Lower leg skin (tissue), 4 donors: ENCODE data around the gene HRH3. TPM values are rescaled to one million over a fixed set of nuclear protein-coding genes. Genes with fewer than 3 reads are reported as not detected.

Source experiments
- DNase-seq, 2 donors: peaks; one replicate each; pipeline ENCODE4 v3.0.0-alpha.2; 2019; ENCODE audit warnings: low spot score in 2 of 2
- H3K4me3 ChIP-seq: fragments of 200-600 bp; sonication (generic); 2 replicates; pipeline ENCODE4 v1.5.1; 2017; ENCODE audit warnings: mild to moderate bottlenecking, low read depth; ENCODE audit not compliant: poor library complexity, severe bottlenecking
- POLR2A ChIP-seq, 2 donors: fragments of 450-650 bp; IDR thresholded peaks; one replicate each; pipeline ENCODE4 v1.6.1; 2016 to 2017; ENCODE audit warnings: antibody characterized with exemption in 2 of 2, mild to moderate bottlenecking in 1 of 2, moderate library complexity in 1 of 2
- WGBS, 2 donors: methylation state at CpG; one replicate each; pipeline ENCODE4 v1.1.5; 2018; 5-methylcytosine and 5-hydroxymethylcytosine counted together
- intact Hi-C: fragments of 100-400 bp; cut with DNase I; formaldehyde crosslinking; loops from one replicate; pipeline ENCODE4 v1.15.0; 2023; ENCODE audit warnings: low total_unique reads
- total RNA-seq, 4 donors: library from RNA; depleted of rRNA; stranded (reverse); fragments of >200 nt; gene quantifications; one replicate each; pipeline ENCODE4 v1.1.0, GENCODE V29; 2016
- TF ChIP-seq, protein P1 (sequence below), 3 donors: fragments of 450-650 bp; IDR thresholded peaks; one replicate each; pipeline ENCODE4 v1.5.1; 2016; ENCODE audit warnings: antibody characterized with exemption in 3 of 3, mild to moderate bottlenecking in 3 of 3, moderate library complexity in 2 of 3

HRH3 gene
- total RNA-seq, 4 donors from 2014 or later: not detected

DNA sequence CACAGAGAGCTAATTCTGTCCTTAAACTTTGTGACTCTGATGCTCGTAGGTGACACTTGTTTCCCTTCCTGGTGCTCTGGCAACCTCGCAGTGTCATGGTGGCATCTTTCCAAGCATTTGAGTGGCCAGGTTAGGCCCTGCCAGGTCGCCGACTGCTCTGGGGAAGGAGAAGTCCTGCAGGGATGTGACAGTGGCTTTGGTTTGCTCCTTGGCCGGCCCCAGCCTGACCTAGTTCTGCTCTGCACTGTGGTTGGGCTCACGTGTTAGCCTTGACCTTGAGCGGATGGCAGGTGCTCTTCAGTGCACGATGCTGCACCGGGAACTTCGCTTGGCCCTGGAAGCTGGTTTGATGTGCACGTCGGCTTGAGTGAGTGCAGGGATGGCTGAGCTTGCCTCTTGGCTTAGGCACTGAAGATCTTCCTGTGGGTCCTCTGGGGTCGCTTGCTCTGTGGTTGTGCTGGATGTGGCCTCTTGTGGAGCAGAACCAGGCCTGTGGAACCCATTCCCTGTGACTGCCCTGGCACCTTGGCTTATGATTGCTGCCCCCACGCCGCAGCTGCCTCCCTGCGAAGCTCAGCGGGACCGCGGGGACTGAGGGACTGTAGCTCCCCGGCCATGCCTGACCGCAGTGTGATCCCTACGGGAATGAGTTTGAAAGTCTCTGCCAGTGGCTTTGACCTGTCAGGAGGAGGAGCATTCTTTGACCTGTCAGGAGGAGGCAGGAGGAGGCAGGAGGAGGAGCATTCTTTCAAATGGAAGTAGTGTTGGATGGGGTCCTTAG is 27.0 kb upstream of the HRH3 start:
- DNase-seq: no peak
- intact Hi-C loops: no loop called here
- 69 to 73% methylated on average over 15 to 17 of the region's 22 CpGs for WGBS, 2 donors
- no peak overlapping the region for H3K4me3 ChIP-seq
- TF ChIP-seq, protein P1, sequence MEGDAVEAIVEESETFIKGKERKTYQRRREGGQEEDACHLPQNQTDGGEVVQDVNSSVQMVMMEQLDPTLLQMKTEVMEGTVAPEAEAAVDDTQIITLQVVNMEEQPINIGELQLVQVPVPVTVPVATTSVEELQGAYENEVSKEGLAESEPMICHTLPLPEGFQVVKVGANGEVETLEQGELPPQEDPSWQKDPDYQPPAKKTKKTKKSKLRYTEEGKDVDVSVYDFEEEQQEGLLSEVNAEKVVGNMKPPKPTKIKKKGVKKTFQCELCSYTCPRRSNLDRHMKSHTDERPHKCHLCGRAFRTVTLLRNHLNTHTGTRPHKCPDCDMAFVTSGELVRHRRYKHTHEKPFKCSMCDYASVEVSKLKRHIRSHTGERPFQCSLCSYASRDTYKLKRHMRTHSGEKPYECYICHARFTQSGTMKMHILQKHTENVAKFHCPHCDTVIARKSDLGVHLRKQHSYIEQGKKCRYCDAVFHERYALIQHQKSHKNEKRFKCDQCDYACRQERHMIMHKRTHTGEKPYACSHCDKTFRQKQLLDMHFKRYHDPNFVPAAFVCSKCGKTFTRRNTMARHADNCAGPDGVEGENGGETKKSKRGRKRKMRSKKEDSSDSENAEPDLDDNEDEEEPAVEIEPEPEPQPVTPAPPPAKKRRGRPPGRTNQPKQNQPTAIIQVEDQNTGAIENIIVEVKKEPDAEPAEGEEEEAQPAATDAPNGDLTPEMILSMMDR (IDR thresholded peaks at IDR 0.05): no peak
- TF ChIP-seq POLR2A (IDR thresholded peaks at IDR 0.05): no peak

DNA sequence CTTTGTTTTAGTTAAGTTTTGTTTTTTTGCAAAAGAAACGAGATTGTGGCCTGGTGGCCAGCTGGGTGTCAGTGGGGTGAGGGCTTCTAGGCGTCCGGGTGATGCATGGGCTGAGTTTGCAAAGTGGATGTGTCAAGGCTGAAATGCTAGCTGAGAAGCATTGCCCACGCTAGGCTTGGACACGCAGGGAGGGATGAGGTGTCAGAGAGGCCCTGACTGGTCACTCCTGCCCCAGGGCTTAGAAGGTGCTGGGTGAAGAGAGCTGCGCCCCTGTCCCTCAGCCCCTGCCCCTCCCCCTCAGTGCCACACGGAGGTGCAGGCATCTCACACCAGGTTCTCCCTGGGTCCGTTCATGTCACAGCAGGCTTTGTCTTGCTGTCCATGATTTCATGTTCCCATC is 26.4 kb upstream of the HRH3 start:
- TF ChIP-seq, protein P1 (IDR thresholded peaks at IDR 0.05): no peak
- no peak for TF ChIP-seq POLR2A (IDR thresholded peaks at IDR 0.05)
- 78 to 84% methylated on average over 8 of the region's 8 CpGs for WGBS, 2 donors
- intact Hi-C loops: no loop called here
- H3K4me3 ChIP-seq: no peak overlapping the region
- no peak for DNase-seq

DNA sequence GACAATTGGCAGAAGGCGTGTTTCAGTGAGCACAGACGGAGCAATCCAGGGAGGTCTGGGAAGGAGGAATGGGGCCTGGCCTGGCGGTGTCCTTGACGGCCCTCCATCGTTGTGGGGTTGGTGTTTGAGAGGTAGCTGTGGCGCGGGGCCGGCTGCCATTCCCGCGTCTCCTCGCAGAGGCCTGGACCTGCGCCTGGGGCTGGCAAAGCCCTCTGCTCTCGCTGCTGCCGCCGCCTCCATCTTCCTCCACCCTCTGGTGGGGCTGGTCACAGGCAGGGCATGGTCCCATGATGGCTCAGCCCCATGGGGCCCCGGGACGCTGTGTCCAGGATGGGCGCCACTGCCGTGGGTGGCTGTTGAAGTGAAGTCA is 25.8 kb upstream of the HRH3 start:
- intact Hi-C loops: no loop called here
- TF ChIP-seq, protein P1 (IDR thresholded peaks at IDR 0.05): no peak
- no peak for TF ChIP-seq POLR2A (IDR thresholded peaks at IDR 0.05)
- 84% methylated on average over 17 to 19 of the region's 19 CpGs for WGBS, 2 donors
- DNase-seq: no peak
- no peak overlapping the region for H3K4me3 ChIP-seq

DNA sequence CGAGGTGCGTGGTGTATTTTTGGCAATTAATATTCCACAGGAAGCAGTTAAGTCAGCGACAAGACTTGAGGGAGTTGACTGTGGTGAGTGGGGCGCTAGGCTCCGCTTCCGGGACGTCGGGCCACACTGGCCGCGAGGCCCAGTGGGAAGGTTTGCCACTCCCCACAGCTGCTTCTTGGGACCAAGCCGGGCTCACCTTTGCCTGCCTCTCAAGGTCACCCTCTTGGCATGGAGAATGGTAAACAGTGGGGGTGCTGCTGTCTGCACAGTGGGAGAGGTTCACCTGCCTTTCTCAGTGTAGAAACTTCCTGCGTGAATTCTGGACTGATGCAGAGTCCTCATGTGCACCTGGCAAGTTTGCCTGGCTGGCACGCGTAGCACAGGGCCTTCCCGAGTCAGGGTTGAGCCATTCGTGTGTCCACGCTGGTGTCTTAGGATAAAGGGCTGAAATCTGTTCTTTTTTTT is 24.6 kb upstream of the HRH3 start:
- TF ChIP-seq, protein P1 (IDR thresholded peaks at IDR 0.05): no peak
- TF ChIP-seq POLR2A (IDR thresholded peaks at IDR 0.05): no peak
- intact Hi-C loops: no loop called here

DNA sequence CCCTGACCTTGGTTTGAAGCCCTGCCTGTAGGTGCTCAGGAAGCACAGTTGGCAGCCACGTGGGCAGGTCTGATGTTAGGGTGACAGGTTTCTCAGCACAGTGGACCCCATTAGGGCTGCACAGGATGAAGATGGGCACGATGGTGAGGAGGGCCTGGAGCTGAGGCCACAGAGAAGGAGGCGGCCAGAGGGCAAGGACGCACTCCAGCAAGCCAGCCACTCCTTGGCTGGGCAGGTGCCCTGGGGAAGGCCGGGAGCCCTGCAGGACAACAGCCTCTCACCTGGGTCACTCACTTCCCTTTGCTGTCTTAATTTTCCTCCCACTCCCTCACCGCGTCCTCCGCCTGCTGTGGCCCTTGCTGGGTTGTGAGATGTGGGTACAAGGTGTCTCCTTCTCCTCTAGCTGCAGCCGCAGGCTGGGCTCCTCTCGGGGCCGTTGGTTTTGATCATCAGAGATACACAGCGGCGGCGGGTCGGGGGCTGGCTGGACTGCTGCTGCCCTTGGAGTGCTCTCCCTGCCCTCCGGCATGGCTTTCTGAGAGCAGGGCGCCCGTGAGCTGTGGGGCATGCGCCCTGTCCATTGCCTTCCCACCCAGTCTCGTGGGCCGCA is 23.9 kb upstream of the HRH3 start:
- intact Hi-C loops: no loop called here
- TF ChIP-seq, protein P1 (IDR thresholded peaks at IDR 0.05): no peak
- no peak for TF ChIP-seq POLR2A (IDR thresholded peaks at IDR 0.05)
- DNase-seq: no peak
- WGBS, 2 donors: 82 to 84% methylated on average over 21 of the region's 21 CpGs
- H3K4me3 ChIP-seq: no peak overlapping the region

More for the DNA sequence above, 24.6 kb upstream of the HRH3 start:
- DNase-seq: no peak
- no peak overlapping the region for H3K4me3 ChIP-seq
- 76 to 79% methylated on average over 17 of the region's 17 CpGs for WGBS, 2 donors
